Activated CD8-positive, alpha-beta memory T cell treated with anti-CD3 and anti-CD28 coated beads for 1 hour (primary cell): ENCODE results near the gene GOLGA2.
A peak's percentile ranks its signal among the peaks of the same experiment; 100 is the strongest.
"Not testable (repeated sequence)": the region's sequence is repeated elsewhere in the genome, so short reads cannot be mapped to it uniquely, and the experiment has no call there.

Experiments
- DNase-seq, 2 donors: peaks; one replicate each; pipeline ENCODE4 v3.0.0-alpha.2; 2020; ENCODE audit warnings: low read depth in 1 of 2; ENCODE audit errors: extremely low read depth in 1 of 2

Gene GOLGA2

DNA sequence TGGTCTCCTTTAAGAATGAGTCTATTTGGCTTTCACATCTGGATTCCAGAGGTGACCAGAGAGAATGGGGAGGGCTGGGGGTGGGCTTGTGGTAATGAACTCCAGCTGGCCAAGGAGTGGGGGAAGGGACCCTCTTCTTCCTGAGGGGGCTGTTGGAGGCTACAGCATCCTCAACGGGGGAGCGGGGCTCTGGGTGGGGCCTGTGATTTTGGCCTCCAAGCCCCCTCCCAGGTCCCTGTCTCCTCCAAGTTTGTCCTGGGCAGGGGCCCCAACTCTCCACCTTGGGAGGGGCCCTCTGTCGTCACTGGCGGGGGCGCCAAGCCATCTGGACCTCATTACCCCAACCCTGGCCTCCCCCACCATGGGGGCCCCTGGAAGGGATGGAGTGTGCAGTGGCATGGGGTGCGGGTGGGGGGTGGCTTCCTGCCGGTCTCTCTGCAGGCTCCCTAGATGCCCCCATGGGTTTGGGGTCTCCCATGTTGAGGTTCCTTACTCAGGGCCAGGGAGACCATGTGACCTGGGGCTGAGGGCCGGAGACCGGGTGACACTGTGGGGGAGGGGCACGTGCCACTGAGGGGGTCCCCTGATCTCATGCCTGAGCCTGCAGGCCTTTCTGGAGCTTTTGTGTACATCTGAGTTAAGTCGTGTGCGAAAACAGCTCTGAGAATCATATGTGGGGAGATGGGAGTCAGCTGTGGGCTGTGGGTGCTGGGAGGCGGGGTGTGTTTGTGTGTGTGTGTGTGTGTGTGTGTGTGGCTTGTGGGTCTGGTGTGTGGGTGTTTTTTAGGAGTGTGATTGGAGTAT, 32.4 kb downstream of the GOLGA2 start:
- DNase-seq = no peak

DNA sequence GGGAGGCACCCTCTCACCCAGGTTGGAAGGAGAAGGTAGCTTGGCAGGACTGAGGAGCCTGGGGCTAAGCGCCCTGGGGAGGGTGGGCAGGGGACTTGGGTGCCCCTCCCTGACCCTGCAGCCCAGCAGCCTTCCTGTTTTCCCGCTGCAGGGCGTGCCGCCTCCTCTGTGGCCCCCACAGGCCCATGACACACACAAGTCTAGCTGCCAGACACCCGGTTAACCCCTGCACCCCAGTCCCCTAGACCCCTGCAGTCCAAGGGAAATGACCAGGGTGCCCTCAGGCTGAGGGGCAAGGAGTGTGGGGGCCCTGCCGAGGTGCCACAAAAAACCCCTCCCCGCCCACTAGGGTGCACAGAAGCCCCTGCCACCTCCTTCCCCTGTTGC, 33.0 kb downstream of the GOLGA2 start:
- no peak for DNase-seq

DNA sequence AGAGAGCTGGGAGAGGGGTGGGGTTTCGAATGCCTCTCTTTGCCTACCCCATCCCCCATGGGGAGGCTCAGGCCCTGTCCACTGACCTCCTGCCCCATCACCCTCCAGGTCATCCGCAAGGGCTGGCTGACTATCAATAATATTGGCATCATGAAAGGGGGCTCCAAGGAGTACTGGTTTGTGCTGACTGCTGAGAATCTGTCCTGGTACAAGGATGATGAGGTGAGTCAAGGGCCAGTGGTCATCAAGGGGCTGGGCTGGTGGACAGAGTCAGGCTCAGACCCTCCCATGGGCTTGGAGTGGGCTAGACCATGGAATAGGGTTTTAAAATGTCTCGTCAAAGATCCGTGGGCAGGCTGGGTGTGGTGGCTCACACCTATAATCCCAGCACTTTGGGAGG, 33.7 kb downstream of the GOLGA2 start:
- DNase-seq = no peak

DNA sequence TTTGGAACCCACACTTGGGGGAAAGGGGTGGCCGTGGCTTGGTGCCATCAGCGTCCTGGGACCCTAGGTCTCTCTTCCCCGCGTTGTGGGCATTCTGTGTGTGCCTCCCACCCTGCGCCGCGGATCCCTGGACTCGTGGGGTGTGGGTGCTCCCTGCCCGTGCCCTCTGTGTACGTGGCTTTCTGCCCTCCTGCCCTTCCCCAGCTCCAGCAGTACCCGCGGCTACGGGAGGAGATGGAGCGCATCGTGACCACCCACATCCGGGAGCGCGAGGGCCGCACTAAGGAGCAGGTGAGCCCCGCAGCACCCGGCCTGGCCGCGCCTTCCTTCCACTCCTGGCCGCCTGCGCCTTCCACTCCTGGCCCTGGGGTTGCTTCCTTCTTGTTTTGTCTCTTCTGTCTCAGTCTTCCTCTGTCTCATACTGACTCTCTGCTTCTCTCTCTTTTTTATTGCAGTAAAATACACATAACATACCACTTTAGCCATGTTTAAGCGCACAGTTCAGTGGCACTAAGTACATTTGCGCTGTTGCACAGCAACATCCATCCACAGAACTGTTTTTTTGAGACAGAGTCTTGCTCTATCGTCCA, 41.9 kb downstream of the GOLGA2 start:
- DNase-seq = no peak

DNA sequence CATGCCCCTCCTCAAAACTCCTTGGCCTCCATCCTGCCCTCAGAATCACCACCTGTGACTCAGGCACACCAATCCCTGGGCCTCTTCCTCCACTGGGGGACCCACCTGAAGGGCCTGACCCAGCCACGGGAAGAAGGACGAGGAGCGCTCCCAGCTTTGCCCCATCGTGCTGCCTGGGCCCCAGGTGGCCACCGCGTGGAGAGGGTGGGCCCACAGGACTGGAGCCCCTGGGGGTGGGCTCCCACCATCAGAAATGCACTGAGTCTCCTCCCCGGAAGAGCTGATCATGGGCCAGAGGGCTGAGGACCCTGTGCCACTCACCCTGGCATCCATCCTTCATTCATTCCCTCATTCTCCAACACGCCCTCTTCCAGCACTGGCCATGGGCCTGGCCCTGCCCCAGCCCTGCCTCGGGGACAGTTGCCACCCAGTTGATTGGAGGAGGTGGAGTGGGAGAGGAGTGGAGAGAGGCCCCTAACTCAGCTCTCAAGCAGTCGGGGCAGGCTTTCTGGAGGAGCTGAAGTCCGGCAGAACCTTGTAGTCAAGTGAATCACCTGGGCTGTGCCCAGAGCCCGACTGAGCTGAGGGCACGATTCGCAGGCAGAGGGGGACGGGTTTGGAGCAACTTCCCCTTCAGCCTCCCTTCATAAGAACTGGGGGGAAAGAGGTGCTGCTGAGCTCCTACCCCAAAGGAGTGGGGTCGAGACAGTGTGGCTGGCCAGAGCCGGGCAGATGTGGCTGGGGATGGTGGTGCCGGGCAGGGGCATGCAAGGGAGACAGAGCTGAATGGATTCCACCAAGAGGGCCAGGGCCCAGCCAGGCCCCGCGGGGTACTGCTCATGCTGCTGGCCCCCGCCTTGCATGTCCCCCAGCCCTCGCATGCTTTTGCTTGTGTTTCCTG, 43.0 kb downstream of the GOLGA2 start:
- no peak for DNase-seq

DNA sequence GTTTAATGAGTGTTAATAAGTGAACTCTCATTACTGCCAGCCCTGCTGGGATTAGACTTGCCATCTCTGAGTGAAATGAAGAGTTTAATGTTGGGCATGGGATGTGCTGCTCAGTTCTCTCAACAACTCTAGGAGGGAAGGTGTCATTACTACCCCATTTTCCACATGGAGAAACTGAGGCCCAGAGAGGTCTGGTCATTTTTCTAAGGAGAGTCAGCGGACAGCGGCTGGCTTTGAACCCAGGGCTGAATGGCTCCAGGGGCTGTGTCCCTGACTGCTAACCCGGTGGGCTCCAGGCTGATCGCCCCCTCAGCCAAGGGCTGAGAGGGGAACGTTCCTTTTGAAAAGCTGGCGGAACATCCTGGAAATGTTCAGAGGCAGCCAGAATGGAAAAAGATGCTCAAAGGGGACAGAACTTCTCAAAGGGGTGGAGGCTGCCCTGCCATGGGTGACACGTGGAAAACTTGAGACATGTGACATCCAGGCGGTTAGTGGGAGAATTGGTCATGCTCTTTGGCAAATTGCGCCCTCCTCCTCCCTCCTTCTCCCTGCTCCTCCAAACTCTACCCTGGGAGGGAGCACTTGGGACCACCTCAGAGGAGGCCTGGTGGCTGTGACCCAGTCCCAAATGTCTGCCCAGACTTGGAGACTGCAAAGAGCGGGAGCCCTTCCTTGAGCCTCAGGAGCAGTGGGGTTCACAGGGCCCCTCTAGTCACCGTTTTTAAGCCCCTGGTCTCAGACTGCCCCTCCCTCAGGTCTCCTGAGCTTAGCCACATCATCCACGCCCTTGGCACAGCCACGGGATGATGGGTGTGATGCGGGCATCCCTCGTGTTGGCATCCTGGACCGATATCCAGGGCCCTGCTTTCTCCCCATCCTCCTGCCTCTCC, 43.9 kb downstream of the GOLGA2 start:
- DNase-seq = no peak

DNA sequence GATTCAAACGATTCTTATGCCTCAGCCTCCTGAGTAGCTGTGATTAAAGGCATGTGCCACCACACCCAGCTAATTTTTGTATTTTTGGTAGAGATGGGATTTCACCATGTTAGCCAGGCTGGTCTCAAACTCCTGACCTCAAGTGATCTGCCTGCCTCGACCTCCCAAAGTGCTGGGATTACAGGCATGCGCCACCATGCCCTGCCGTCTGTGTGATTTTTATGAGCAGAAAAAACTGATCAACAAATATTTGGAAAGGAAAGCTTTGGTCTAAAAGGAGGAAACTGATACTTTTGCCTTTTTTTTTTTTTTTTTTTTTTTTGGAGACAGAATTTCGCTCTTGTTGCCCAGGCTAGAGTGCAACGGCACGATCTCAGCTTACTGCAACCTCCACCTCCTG, 44.9 kb downstream of the GOLGA2 start:
- DNase-seq = not testable (repeated sequence)

DNA sequence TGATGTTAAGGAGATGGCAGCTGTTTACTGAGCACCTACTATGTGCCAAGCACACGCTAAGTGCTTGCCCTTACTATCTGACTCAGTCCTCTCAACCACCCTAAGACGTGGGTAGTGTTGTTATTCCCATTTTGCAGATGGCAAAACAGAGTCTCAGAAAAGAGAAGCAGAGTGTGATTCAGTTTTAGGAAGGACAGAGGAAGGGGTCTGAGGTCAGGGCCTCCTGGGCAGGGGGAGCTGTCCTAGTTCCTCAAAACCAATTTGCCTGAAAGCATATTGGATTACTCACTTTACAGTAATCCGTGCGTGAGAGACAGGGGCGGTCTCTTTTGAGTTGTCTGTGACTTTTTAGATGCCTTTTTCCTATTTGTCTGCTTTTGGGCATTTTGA, 49.4 kb downstream of the GOLGA2 start:
- no peak for DNase-seq

DNA sequence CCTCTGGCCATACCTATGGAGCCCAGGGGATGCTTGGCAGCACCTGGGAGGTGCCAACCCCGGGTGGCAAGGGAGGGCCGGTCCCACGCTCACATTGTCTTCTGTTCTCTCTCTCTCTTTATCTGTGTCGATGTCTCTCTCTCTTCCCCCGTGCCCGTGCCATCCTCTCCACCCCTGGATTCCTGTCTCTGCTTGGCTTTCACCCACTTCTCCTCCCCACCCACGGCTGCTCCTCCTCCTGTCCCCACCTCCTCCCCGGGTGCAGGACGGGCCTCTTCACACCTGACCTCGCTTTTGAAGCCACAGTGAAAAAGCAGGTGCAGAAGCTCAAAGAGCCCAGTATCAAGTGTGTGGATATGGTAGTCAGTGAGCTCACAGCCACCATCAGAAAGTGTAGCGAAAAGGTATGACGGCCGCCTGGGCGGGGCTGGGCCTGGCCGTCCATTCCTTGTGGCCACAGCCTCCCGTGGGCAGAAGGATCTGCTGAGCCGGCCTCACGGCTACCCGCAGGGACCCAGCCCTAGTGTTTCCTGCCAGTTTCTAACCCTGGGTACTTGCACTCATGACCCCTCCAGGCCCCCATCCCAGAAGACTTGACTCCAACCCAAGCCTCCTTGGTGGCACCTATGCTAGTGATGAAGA, 49.9 kb downstream of the GOLGA2 start:
- no peak for DNase-seq

DNA sequence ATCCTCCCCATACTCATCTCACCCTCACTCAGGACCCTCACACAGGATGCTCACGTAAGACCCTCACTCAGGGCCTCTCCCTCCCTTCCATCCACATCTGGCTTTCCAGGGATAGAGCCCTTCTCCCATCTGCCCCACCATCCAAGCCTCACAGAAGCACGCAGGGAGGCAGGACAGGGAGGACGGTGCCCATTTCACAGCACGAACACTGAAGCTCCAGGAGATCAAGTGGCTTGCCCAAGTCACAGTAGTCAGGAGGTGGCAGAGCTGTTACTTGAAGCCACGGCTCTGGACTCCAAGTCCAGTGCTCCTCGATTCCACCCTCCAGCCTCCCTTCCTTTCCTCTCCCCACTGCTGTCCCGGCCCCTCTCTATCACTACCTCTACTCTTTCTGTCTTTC, 50.9 kb downstream of the GOLGA2 start:
- DNase-seq = no peak

DNA sequence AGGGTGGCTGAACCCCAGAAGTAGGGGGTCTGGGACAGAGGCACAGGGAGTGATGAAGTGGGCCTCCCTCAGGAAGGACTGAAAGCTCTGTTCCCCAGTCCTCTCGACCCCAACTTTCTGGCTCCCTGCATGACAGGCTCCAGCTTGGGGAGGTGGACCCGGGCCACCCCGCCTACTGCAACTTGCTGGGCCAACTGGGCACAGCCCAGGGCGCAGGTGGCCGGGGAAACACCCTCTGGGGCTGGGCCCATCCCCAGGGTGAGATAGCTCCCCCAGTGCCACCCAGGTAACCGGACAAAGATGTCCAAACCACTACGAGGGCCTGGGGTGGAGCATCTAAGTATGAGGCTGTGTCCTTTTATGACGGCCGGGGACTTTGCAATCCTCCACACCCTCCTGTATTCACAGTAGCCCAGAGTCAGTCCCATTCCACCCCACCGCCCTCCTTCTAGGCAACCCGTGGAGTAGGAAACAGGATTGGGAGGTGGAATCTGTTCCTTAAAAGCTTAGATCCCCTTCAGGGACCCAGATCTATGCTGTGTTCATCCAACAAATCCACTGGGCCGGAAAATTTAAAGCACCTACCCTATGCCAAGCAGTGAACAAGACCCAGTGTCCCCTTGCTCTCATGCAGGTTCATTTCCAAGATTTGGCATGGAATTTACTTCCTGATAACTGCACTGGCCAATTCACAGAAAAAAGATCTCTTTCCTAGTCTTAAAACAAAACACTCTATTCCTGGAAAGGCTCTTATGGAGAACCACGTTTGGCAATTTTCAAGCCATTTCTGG, 52.7 kb downstream of the GOLGA2 start:
- no peak for DNase-seq

DNA sequence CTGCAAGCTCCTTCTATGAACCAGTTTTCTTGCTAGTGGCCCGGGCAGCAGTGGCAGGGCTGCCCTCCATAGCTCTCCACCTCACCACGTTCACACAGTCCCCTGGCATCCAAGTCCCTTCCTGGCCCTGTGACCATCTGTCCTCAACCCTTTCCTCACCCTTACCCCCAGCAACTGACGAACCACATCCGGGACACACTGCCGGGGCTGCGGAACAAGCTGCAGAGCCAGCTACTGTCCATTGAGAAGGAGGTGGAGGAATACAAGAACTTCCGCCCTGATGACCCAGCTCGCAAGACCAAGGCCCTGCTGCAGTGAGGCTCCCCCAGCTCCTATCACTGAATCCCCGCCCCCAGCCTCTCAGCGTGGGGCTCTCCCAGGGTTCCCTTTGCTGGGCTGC, 53.8 kb downstream of the GOLGA2 start:
- no peak for DNase-seq

DNA sequence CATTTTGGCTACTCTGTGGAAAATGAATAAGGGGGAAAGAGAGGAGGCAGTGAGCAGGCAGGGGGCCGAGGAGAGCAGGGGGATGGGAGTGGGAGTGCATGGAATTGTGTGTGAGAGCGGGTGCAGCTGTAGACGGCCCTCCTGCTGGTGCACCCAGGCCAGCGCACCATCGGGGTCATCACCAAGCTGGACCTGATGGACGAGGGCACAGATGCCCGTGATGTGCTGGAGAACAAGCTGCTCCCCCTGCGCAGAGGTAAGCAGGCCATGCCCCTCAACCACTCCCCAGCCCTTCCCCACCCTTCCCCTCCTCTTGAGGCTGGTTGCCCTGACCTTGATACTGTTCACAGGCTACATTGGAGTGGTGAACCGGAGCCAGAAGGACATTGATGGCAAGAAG, 56.0 kb downstream of the GOLGA2 start:
- no peak for DNase-seq

DNA sequence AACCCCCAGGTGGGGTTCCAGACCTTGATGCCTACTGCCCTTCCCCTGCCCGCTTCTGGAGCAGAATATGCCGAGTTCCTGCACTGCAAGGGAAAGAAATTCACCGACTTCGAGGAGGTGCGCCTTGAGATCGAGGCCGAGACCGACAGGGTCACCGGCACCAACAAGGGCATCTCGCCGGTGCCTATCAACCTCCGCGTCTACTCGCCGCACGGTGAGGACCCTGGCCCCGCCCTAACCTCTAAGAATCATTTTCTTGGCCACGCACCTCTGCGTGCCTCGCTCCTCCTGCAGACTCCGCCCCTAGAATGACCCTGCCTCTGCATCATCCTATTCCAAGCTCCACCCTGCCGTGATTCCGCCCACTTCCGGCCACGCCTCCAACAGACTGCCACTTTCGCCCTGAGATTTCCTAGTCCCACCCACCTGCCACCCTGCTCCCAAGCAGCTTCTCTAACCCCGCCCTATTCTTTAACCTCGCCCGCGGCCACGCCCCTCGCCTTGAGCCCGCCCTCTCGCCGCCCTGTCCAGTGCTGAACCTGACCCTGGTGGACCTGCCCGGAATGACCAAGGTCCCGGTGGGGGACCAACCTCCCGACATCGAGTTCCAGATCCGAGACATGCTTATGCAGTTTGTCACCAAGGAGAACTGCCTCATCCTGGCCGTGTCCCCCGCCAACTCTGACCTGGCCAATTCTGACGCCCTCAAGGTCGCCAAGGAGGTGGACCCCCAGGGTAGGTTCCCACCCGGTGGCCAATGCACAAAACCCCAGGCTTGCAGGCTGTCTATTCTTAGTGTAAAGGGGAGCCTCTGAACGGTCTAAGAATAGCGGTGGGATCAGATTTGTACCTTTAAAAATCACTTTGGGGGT, 57.1 kb downstream of the GOLGA2 start:
- DNase-seq = peak; percentile 73 to 79

DNA sequence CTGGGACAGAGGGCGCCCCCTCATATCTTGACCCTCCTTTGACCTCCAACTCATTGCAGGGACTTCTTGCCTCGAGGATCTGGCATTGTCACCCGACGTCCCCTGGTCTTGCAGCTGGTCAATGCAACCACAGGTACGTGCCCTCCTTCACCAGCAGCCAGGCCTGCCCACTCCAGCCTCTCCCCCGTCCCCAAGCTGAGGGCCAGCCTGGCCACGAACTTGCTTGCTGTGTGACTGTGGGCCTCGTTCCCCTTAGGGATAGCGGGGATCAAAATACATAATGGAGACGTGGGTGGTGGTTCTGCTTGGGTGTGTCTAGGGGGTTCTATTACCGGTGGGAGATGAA, 57.7 kb downstream of the GOLGA2 start:
- no peak for DNase-seq

DNA sequence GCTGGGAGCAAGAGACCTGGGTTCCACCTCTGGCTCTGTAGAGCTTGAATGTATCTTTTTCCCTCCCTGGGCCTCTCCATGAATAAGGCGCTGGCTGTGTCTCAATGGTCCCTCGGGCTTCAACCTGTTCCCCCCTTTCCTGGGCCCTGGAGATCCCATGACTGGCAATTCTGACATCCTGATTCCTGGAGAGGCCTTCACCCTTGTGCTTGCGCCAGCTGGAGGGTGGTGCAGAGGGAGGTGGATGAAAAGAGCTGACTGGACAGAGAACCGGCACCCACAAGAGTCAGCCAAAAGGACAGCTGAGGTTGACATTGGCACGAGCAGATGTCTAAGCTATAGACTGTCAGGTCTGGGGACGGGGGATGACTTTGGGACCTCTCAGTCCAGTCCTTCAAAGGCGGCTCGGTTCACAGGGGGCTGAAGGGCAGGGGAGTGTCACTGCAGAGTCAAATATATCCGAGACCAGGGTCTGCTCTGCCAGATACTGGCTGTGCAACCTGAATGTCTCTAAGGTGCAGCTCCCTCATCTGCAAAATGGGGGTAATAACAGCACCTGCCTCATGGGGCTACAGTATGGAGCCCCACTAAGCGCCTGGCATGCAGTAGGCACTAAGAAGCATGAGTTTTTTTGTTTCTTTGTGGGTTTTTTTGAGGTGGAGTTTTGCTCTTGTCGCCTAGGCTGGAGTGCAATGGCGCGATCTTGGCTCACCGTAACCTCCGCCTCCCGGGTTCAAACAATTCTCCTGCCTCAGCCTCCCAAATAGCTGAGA, 58.8 kb downstream of the GOLGA2 start:
- no peak for DNase-seq

DNA sequence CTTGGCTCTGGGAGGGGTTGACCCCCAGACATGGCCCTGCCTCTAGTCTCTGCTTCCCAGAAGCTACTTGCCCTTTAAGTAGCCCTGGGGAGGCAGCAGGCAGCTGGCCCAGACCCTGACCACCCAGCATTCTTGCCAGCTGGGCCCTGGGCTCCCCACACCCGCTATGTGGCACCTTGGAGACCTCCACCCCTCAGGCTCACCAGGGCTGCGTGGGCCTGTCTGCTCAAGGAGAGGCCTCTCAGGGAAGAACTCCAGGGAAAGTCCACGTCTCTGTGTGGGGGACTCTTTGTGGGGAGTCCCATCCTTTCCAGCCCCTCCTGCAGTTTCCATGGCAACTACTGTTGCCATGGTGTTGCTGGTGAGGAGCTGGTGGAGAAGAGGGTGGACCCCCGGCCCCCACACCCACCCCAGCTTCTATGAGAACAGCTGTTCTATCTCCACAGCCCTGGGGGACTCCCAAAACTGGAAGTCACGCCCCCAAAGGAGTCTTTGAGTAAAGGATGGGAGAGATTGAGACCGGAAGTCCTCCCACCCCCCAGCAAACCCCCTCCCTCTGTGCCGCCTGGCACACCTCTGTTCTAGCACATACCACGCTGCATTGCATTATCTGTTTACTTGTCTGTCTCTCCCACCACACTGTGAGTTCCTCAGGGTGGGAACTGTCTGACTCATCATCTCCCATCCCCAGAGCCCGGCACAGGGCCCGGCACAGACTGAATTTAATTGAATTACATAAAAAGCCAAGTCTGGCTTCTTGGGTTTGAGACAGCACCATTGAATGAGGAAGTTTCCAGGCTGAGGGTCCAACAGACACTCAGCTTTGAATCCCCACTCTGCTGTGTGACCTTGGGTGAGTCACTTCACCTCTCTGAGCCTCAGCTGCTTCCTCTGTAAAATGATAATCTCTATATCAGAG, 60.1 kb downstream of the GOLGA2 start:
- DNase-seq = no peak
